Measurements from ENCODE around the gene ZNF853. TPM values are rescaled to one million over a fixed set of nuclear protein-coding genes. Genes with fewer than 3 reads are reported as not detected.

Gene ZNF853
- total RNA-seq, 2 donors from 2014 or later: 13.3 to 25.2 TPM

- Histone ChIP-seq H3K36me3 (peaks cover 66% of the 10 kb centered on the region), H3K27me3 (no peaks in the 10 kb centered on the region), H3K4me1 (no peaks in the 10 kb centered on the region), H3K27ac (no peak overlapping the region), H3K9me3 (peaks cover 0 to under 1% of the 10 kb centered on the region in 2 donors), H3K4me3 (no peak overlapping the region)
- no peak for TF ChIP-seq CTCF (IDR thresholded peaks at IDR 0.05)
- DNase-seq (ENCODE audit: low spot score): no peak
These were observed 31.7 kb downstream of the ZNF853 start for GRCh38 chr7:6647080-6647479.

- H3K4me3 ChIP-seq: no peak overlapping the region
- no peak for TF ChIP-seq CTCF (IDR thresholded peaks at IDR 0.05)
- H3K9me3 ChIP-seq: peaks cover 0 to 5% of the 10 kb centered on the region in 2 donors
- H3K36me3 ChIP-seq: peaks cover 66% of the 10 kb centered on the region
- H3K4me1 ChIP-seq: no peaks in the 10 kb centered on the region
- DNase-seq (ENCODE audit: low spot score): no peak
- no peak overlapping the region for H3K27ac ChIP-seq
- no peaks in the 10 kb centered on the region for H3K27me3 ChIP-seq
These were observed 32.1 kb downstream of the ZNF853 start for GRCh38 chr7:6647541-6647940.

- Histone ChIP-seq H3K27me3 (no peaks in the 10 kb centered on the region), H3K4me1 (no peaks in the 10 kb centered on the region), H3K9me3 (peaks cover 0 to 7% of the 10 kb centered on the region in 2 donors), H3K36me3 (peaks cover 61% of the 10 kb centered on the region), H3K27ac (no peak overlapping the region), H3K4me3 (no peak overlapping the region)
- DNase-seq (ENCODE audit: low spot score): no peak
- no peak for TF ChIP-seq CTCF (IDR thresholded peaks at IDR 0.05)
These were observed 32.8 kb downstream of the ZNF853 start for GRCh38 chr7:6648066-6648814.

- no peak overlapping the region for H3K27ac ChIP-seq
- H3K4me3 ChIP-seq: no peak overlapping the region
- no peaks in the 10 kb centered on the region for H3K4me1 ChIP-seq
- no peak for DNase-seq (ENCODE audit: low spot score)
- H3K27me3 ChIP-seq: no peaks in the 10 kb centered on the region
- H3K36me3 ChIP-seq: peaks cover 56% of the 10 kb centered on the region
- peaks cover 0 to 7% of the 10 kb centered on the region in 2 donors for H3K9me3 ChIP-seq
- TF ChIP-seq CTCF (IDR thresholded peaks at IDR 0.05): no peak
These were observed 33.4 kb downstream of the ZNF853 start for GRCh38 chr7:6648815-6649104.

- Histone ChIP-seq H3K4me3 (no peak overlapping the region), H3K27me3 (no peaks in the 10 kb centered on the region), H3K9me3 (peaks cover 0 to 7% of the 10 kb centered on the region in 2 donors), H3K27ac (no peak overlapping the region), H3K4me1 (no peaks in the 10 kb centered on the region), H3K36me3 (peaks cover 49% of the 10 kb centered on the region)
- no peak for DNase-seq (ENCODE audit: low spot score)
- TF ChIP-seq CTCF (IDR thresholded peaks at IDR 0.05): no peak
These were observed 34.0 kb downstream of the ZNF853 start for GRCh38 chr7:6649241-6649961.

Measured in right atrium auricular region (tissue), 2 donors.